Activated CD4-positive, alpha-beta memory T cell treated with anti-CD3 and anti-CD28 coated beads, Interleukin-2, amount 10 ng/mL, durations not matched to agents 7 days and 5 days (primary cell): Measurements from ENCODE around the gene WDR18. TPM values are rescaled to one million over a fixed set of nuclear protein-coding genes. Genes with fewer than 3 reads are reported as not detected.
"Not testable (repeated sequence)": the region's sequence is repeated elsewhere in the genome, so short reads cannot be mapped to it uniquely, and the experiment has no call there.

ENCODE experiments used
- CTCF ChIA-PET: fragments of 350-600 bp; sonication (Branson Sonifier 250); formaldehyde crosslinking; loops from one replicate; lab custom pipeline; 2021; ENCODE audit warnings: antibody characterized with exemption, inconsistent platforms; lab: Charles Lee
- POLR2A ChIA-PET: fragments of 350-600 bp; sonication (Branson Sonifier 250); formaldehyde crosslinking; loops from one replicate; lab custom pipeline; 2021; ENCODE audit warnings: antibody characterized with exemption; lab: Charles Lee
- DNase-seq: peaks from one replicate; pipeline ENCODE4 v3.0.0-alpha.2; 2020
- H3K27ac Mint-ChIP-seq: one replicate; pipeline ENCODE4 v1.8.0; 2021; ENCODE audit warnings: mild to moderate bottlenecking, mixed read lengths
- H3K27me3 Mint-ChIP-seq: one replicate; pipeline ENCODE4 v1.8.0; 2021; ENCODE audit warnings: mixed read lengths
- H3K36me3 Mint-ChIP-seq: one replicate; pipeline ENCODE4 v1.8.0; 2021; ENCODE audit warnings: low read depth, mixed read lengths
- H3K4me1 Mint-ChIP-seq: one replicate; pipeline ENCODE4 v1.8.0; 2021; ENCODE audit warnings: mixed read lengths
- H3K4me3 Mint-ChIP-seq: one replicate; pipeline ENCODE4 v1.8.0; 2021; ENCODE audit warnings: mild to moderate bottlenecking, mixed read lengths
- H3K9me3 Mint-ChIP-seq: one replicate; pipeline ENCODE4 v1.8.0; 2021; ENCODE audit warnings: mixed read lengths
- total RNA-seq, 2 experiments: library from RNA; stranded (reverse); gene quantifications; one replicate each; pipeline ENCODE4 v1.2.3, GENCODE V29; 2021

Gene WDR18
- total RNA-seq, 2 experiments from 2014 or later, result 42.0 to 44.3 TPM

- Mint-ChIP-seq H3K4me1 (peaks cover 20% of the 10 kb centered on the region), H3K27me3 (no peaks in the 10 kb centered on the region), H3K4me3 (no peak overlapping the region), H3K9me3 (no peaks in the 10 kb centered on the region), H3K27ac (no peak overlapping the region), H3K36me3 (no peaks in the 10 kb centered on the region)
- CTCF ChIA-PET, result interaction anchor here (0.6 kb wide), 1 partner anchor 46 kb away, joined by 5 read pairs; no protein-coding TSS in a partner anchor
- no peak for DNase-seq
- POLR2A ChIA-PET, result no interaction called here
These were observed 29.3 kb upstream of the WDR18 start for GRCh38 chr19:954672-955494.

- POLR2A ChIA-PET, result no interaction called here
- no peaks in the 10 kb centered on the region for H3K9me3 Mint-ChIP-seq
These were observed 28.1 kb upstream of the WDR18 start for GRCh38 chr19:955803-956765.

DNA sequence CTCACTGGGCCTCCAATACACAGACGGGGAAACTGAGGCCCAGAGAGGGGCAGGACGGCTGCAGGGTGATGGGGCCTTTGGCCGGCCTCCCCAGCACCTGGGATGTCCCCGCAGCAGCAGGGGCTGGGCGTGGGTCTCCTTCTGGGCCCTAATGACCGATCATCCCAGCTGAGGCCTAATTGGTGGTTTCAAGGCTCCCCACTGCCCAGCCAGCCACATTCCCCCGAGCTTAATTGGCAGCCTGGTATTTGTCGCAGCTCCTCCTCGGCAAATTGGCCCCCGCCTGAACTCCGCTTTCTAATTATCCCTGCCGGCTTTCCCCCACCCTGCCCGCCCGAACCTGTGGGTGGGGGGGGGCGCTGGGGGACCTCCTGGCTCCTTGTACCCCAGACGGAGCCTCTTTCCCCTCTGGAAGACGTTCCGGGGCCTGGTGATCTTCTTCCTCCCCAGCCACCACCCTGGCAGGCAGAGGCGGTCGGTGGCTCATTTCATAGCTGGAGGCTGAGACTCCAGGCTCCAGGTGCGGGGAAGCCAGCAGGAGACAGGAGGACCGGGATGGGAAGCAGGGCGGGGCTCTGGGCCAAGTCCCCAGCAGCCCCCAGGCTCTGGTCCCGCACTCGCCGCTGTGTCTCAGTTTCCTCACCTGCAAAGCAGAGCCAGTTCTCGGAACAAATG is 27.2 kb upstream of the WDR18 start:
- Mint-ChIP-seq H3K4me1 (peaks cover 14% of the 10 kb centered on the region), H3K36me3 (no peaks in the 10 kb centered on the region), H3K4me3 (no peak overlapping the region), H3K27ac (no peak overlapping the region), H3K9me3 (no peaks in the 10 kb centered on the region), H3K27me3 (no peaks in the 10 kb centered on the region)
- DNase-seq, result no peak
- ChIA-PET POLR2A (no interaction called here), CTCF (no interaction called here)

More at GRCh38 chr19:955803-956765, 28.1 kb upstream of the WDR18 start:
- DNase-seq, result no peak
- no peak overlapping the region for H3K4me3 Mint-ChIP-seq
- no peak overlapping the region for H3K27ac Mint-ChIP-seq
- no peaks in the 10 kb centered on the region for H3K36me3 Mint-ChIP-seq
- H3K4me1 Mint-ChIP-seq, result peaks cover 18% of the 10 kb centered on the region
- no peaks in the 10 kb centered on the region for H3K27me3 Mint-ChIP-seq
- CTCF ChIA-PET, result no interaction called here

GRCh38 chr19:957578-957977 is 26.6 kb upstream of the WDR18 start:
- H3K27ac Mint-ChIP-seq, H3K9me3 Mint-ChIP-seq, H3K4me3 Mint-ChIP-seq, H3K36me3 Mint-ChIP-seq, POLR2A ChIA-PET, H3K27me3 Mint-ChIP-seq, CTCF ChIA-PET, DNase-seq: not testable (repeated sequence)
- peaks cover 18% of the 10 kb centered on the region for H3K4me1 Mint-ChIP-seq

DNA sequence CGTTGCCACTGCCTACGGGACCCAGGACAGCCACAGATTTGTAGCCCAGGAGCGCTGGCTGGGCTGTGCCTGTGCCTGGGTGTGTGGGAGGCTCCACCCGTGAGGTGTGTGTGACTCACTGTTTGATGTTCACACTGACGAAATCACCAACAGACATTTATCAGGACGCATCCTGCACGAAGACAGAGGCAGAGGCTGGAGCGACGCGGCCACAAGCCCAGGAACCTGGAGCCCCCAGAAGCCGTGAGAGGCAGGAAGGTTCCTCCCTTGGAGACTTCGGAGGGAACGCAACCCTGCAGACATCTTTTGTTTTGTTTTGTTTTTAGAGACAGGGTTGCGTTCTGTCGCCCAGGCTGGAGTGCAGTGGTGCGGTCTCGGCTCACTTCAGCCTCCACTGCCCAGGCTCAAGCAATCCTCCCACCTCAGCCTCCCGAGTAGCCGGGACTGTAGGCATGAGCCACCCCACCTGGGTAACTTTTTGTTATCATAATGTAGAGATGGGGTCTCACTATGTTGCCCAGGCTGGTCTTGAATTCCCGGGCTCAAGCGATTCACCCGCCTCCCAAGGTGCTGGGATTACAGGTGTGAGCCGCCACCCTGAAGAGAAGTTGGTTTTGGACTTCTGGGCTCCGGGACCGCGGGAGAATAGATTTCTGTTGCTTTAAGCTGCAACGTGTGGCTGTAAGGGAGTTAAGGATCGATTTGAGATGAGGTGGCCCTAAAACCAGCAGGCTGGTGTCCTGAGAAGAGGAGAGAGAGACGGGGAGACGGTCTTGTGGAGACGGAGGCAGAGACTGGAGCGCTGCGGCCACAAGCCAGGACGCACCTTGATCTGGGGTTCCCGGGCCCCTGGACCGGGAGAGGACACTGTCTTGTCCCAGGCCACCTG is 24.9 kb upstream of the WDR18 start:
- DNase-seq, result peak; percentile 31
- Mint-ChIP-seq H3K36me3 (peaks cover 13% of the 10 kb centered on the region), H3K27ac (peak overlapping the region; percentile 47), H3K9me3 (peaks cover 2% of the 10 kb centered on the region), H3K27me3 (no peaks in the 10 kb centered on the region), H3K4me1 (peaks cover 11% of the 10 kb centered on the region), H3K4me3 (no peak overlapping the region)
- POLR2A ChIA-PET, result no interaction called here
- CTCF ChIA-PET, result no interaction called here

DNA sequence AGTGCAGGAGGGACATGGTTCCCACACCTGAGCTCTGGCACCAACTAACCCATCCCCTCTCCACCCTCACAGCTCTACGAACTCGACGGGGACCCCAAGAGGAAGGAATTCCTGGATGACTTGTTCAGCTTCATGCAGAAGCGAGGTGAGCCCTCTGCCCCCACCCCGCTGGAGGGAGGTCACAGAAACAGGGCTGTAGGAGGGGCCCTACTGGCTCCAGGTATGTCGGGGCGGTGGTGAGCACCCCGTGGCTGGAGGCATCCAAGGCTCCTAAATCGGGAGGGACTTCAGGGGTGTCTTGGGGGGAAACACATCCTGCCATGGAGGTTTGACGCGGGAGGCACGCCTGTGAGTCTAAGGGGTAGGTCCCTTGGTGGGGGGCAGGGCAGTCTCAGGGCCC is 24.1 kb upstream of the WDR18 start:
- POLR2A ChIA-PET, result no interaction called here
- CTCF ChIA-PET, result no interaction called here
- Mint-ChIP-seq H3K9me3 (peaks cover 2% of the 10 kb centered on the region), H3K27me3 (no peaks in the 10 kb centered on the region), H3K4me3 (no peak overlapping the region), H3K4me1 (peaks cover 11% of the 10 kb centered on the region), H3K36me3 (peaks cover 21% of the 10 kb centered on the region), H3K27ac (no peak overlapping the region)
- DNase-seq, result no peak

DNA sequence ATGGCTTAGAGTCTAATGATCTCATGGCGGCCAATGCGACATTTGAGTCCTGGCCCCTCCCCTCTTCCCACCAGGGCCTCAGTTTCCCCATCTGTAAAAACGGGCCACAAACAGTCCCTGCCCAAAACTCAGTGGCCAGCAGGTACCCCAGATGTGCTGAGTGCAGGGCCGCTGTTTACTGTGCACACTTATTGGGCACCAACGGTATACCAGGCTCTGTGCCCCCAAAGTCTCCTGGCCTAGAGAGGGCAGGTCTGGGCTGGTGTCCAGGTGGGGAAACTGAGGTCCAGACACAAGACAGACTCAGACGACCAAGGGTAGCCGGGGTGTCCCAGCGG is 23.6 kb upstream of the WDR18 start:
- no peak overlapping the region for H3K27ac Mint-ChIP-seq

GRCh38 chr19:961866-962620 is 22.1 kb upstream of the WDR18 start:
- H3K27me3 Mint-ChIP-seq, result no peaks in the 10 kb centered on the region
- H3K27ac Mint-ChIP-seq, result peak overlapping the region; percentile 58
- peaks cover 38% of the 10 kb centered on the region for H3K36me3 Mint-ChIP-seq
- ChIA-PET CTCF (interaction anchor here (0.7 kb wide), 1 partner anchor 272 kb away, joined by 5 read pairs; no protein-coding TSS in a partner anchor), POLR2A (interaction anchor here (0.5 to 1.0 kb wide), 3 partner anchors 22 to 293 kb away, joined by 3 read pairs; partner anchors contain the start of gene WDR18)
- no peak for DNase-seq
- peaks cover 2% of the 10 kb centered on the region for H3K9me3 Mint-ChIP-seq
- H3K4me1 Mint-ChIP-seq, result peaks cover 15% of the 10 kb centered on the region
- no peak overlapping the region for H3K4me3 Mint-ChIP-seq

More for the DNA sequence above, 23.6 kb upstream of the WDR18 start:
- ChIA-PET CTCF (no interaction called here), POLR2A (no interaction called here)
- DNase-seq, result no peak
- Mint-ChIP-seq H3K4me1 (peaks cover 15% of the 10 kb centered on the region), H3K36me3 (peaks cover 26% of the 10 kb centered on the region), H3K27me3 (no peaks in the 10 kb centered on the region), H3K9me3 (peaks cover 2% of the 10 kb centered on the region), H3K4me3 (no peak overlapping the region)

DNA sequence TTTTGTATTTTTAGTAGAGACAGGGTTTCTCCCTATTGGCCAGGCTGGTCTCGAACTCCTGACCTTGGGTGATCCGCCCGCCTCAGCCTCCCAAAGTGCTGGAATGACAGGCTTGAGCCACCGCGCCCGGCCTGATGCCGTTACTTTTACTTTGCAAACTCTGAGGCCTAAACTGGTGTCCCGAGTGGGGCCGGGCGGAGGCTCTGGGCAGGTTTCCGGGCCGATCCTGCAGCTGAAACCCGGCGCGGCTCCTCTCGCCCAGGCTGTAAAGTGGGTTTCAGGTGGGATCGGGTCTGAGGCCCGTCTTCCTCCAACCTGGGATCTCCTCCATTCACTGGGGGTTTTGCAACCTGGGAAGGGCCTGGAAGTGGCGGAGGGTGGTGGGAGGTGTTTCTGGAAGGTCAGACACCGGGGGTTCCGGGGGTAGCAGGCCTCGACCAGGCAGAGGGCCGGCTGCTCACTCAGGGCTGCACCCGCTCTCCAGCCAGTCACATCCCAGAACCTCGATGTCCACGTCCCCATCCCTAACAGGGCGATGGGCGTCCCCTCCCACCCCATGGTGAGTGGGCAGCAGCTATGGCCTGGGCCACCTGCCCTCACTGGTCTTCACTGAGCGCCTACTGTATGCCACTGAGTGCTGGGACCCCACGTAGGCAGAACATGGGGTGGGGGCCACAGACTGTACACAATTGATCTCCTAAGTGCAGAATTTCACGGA is 21.3 kb upstream of the WDR18 start:
- CTCF ChIA-PET, result no interaction called here

DNA sequence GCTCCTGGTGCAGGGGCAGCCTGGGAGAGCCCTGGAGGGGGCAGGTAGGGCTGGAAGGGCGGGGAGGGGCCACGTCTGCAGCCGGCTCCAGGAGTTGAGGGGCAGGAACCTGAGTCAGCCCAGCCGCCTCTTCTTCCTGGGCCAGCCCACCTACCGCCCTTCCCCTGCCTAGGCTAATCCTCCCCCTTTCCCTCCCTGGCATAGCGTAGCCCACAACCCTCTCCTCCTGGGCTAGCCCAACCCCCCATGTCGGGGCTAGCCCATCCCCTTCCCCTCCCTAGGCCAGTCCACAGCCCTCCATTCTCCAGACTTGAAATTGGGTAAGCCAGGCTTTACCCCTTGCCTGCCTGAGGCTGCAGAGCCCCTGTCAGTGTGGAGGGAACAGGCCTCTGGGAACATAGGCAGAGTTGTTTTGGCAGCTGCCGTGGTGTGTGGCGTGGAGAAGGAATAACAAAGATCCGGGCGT is 20.6 kb upstream of the WDR18 start:
- H3K4me1 Mint-ChIP-seq, result peaks cover 13% of the 10 kb centered on the region

More for the DNA sequence above, 21.3 kb upstream of the WDR18 start:
- POLR2A ChIA-PET, result interaction anchor here (0.9 to 1.0 kb wide), 2 partner anchors 21 to 77 kb away, joined by 3 read pairs; partner anchors contain the start of gene WDR18
- no peak overlapping the region for H3K27ac Mint-ChIP-seq
- no peaks in the 10 kb centered on the region for H3K27me3 Mint-ChIP-seq
- H3K9me3 Mint-ChIP-seq, result peaks cover 2% of the 10 kb centered on the region
- DNase-seq, result no peak
- peaks cover 41% of the 10 kb centered on the region for H3K36me3 Mint-ChIP-seq
- no peak overlapping the region for H3K4me3 Mint-ChIP-seq
- peaks cover 15% of the 10 kb centered on the region for H3K4me1 Mint-ChIP-seq

GRCh38 chr19:964116-964520 is 20.0 kb upstream of the WDR18 start:
- no peak for DNase-seq
- Mint-ChIP-seq H3K9me3 (peaks cover 2% of the 10 kb centered on the region), H3K36me3 (peaks cover 51% of the 10 kb centered on the region), H3K4me3 (no peak overlapping the region), H3K27me3 (no peaks in the 10 kb centered on the region), H3K4me1 (peaks cover 10% of the 10 kb centered on the region), H3K27ac (no peak overlapping the region)
- ChIA-PET CTCF (no interaction called here), POLR2A (no interaction called here)

More for the DNA sequence above, 20.6 kb upstream of the WDR18 start:
- H3K4me3 Mint-ChIP-seq, result no peak overlapping the region
- H3K27me3 Mint-ChIP-seq, result no peaks in the 10 kb centered on the region
- H3K36me3 Mint-ChIP-seq, result peaks cover 46% of the 10 kb centered on the region
- no peak overlapping the region for H3K27ac Mint-ChIP-seq
- H3K9me3 Mint-ChIP-seq, result peaks cover 2% of the 10 kb centered on the region
- ChIA-PET POLR2A (no interaction called here), CTCF (no interaction called here)
- no peak for DNase-seq
